ENCODE results near the gene PLBD1. TPM values are rescaled to one million over a fixed set of nuclear protein-coding genes. Genes with fewer than 3 reads are reported as not detected.

The PLBD1 gene
- total RNA-seq, 1 donor, result 4.7 TPM

- Histone ChIP-seq H4K20me1 (ENCODE audit: insufficient read depth, low read length) (no peaks in the 10 kb centered on the region), H3K9me3 (ENCODE audit: low read depth, low read length) (no peaks in the 10 kb centered on the region), H3K79me2 (ENCODE audit: insufficient read depth, low read length) (no peaks in the 10 kb centered on the region), H3K36me3 (ENCODE audit: insufficient read depth, low read length) (no peaks in the 10 kb centered on the region), H2AFZ (ENCODE audit: low read length) (no peak overlapping the region), H3K27me3 (ENCODE audit: insufficient read depth, low read length) (no peaks in the 10 kb centered on the region), H3K4me3 (ENCODE audit: insufficient read depth, low read length) (no peak overlapping the region), H3K27ac (ENCODE audit: low read depth, low read length) (no peak overlapping the region), H3K4me2 (ENCODE audit: insufficient read depth, low read length) (no peak overlapping the region), H3K4me1 (ENCODE audit: insufficient read depth, low read length) (no peaks in the 10 kb centered on the region)
- no peak for DNase-seq (ENCODE audit: insufficient read length, low spot score, missing footprints)
- no peak for TF ChIP-seq CTCF (IDR thresholded peaks at IDR 0.05; ENCODE audit: extremely low read depth, low read depth, low read length)
Measured at GRCh38 chr12:14601692-14602478, 34.2 kb upstream of the PLBD1 start.

- H3K9me3 ChIP-seq (ENCODE audit: low read depth, low read length), result no peaks in the 10 kb centered on the region
- H3K36me3 ChIP-seq (ENCODE audit: insufficient read depth, low read length), result no peaks in the 10 kb centered on the region
- H3K4me1 ChIP-seq (ENCODE audit: insufficient read depth, low read length), result no peaks in the 10 kb centered on the region
- DNase-seq (ENCODE audit: insufficient read length, low spot score, missing footprints), result no peak
- no peaks in the 10 kb centered on the region for H3K79me2 ChIP-seq (ENCODE audit: insufficient read depth, low read length)
- H3K27me3 ChIP-seq (ENCODE audit: insufficient read depth, low read length), result no peaks in the 10 kb centered on the region
- H3K4me2 ChIP-seq (ENCODE audit: insufficient read depth, low read length), result no peak overlapping the region
- no peak overlapping the region for H2AFZ ChIP-seq (ENCODE audit: low read length)
- H3K4me3 ChIP-seq (ENCODE audit: insufficient read depth, low read length), result no peak overlapping the region
- no peak for TF ChIP-seq CTCF (IDR thresholded peaks at IDR 0.05; ENCODE audit: extremely low read depth, low read depth, low read length)
- H3K27ac ChIP-seq (ENCODE audit: low read depth, low read length), result no peak overlapping the region
- H4K20me1 ChIP-seq (ENCODE audit: insufficient read depth, low read length), result no peaks in the 10 kb centered on the region
Measured at GRCh38 chr12:14597480-14597879, 29.8 kb upstream of the PLBD1 start.

- Histone ChIP-seq H3K9me3 (ENCODE audit: low read depth, low read length) (no peaks in the 10 kb centered on the region), H3K27me3 (ENCODE audit: insufficient read depth, low read length) (no peaks in the 10 kb centered on the region), H3K4me1 (ENCODE audit: insufficient read depth, low read length) (no peaks in the 10 kb centered on the region), H3K4me3 (ENCODE audit: insufficient read depth, low read length) (no peak overlapping the region), H4K20me1 (ENCODE audit: insufficient read depth, low read length) (no peaks in the 10 kb centered on the region), H3K4me2 (ENCODE audit: insufficient read depth, low read length) (no peak overlapping the region), H3K27ac (ENCODE audit: low read depth, low read length) (no peak overlapping the region), H3K36me3 (ENCODE audit: insufficient read depth, low read length) (no peaks in the 10 kb centered on the region), H2AFZ (ENCODE audit: low read length) (no peak overlapping the region), H3K79me2 (ENCODE audit: insufficient read depth, low read length) (no peaks in the 10 kb centered on the region)
- no peak for DNase-seq (ENCODE audit: insufficient read length, low spot score, missing footprints)
- no peak for TF ChIP-seq CTCF (IDR thresholded peaks at IDR 0.05; ENCODE audit: extremely low read depth, low read depth, low read length)
Measured at GRCh38 chr12:14591719-14592118, 24.0 kb upstream of the PLBD1 start.

- H2AFZ ChIP-seq (ENCODE audit: low read length), result no peak overlapping the region
- H3K36me3 ChIP-seq (ENCODE audit: insufficient read depth, low read length), result no peaks in the 10 kb centered on the region
- no peak for TF ChIP-seq CTCF (IDR thresholded peaks at IDR 0.05; ENCODE audit: extremely low read depth, low read depth, low read length)
- no peaks in the 10 kb centered on the region for H4K20me1 ChIP-seq (ENCODE audit: insufficient read depth, low read length)
- DNase-seq (ENCODE audit: insufficient read length, low spot score, missing footprints), result no peak
- H3K27ac ChIP-seq (ENCODE audit: low read depth, low read length), result no peak overlapping the region
- no peaks in the 10 kb centered on the region for H3K4me1 ChIP-seq (ENCODE audit: insufficient read depth, low read length)
- no peaks in the 10 kb centered on the region for H3K27me3 ChIP-seq (ENCODE audit: insufficient read depth, low read length)
- H3K4me2 ChIP-seq (ENCODE audit: insufficient read depth, low read length), result no peak overlapping the region
- H3K79me2 ChIP-seq (ENCODE audit: insufficient read depth, low read length), result no peaks in the 10 kb centered on the region
- no peaks in the 10 kb centered on the region for H3K9me3 ChIP-seq (ENCODE audit: low read depth, low read length)
- H3K4me3 ChIP-seq (ENCODE audit: insufficient read depth, low read length), result no peak overlapping the region
Measured at GRCh38 chr12:14589169-14590004, 21.7 kb upstream of the PLBD1 start.

All from osteoblast (primary cell).